Heart right ventricle (tissue), 16 donors: Measurements from ENCODE around the gene ARID3B. TPM values are rescaled to one million over a fixed set of nuclear protein-coding genes. Genes with fewer than 3 reads are reported as not detected.
"Not testable (repeated sequence)": the region's sequence is repeated elsewhere in the genome, so short reads cannot be mapped to it uniquely, and the experiment has no call there.

Source experiments
- ATAC-seq, 8 donors: fragments of 200-7000 bp; cut with Tn5 transposase; one replicate each; pipeline ENCODE4 v1.9.1; 2020; ENCODE audit warnings: mild to moderate bottlenecking in 8 of 8, moderate library complexity in 8 of 8, moderate number of reproducible peaks in 1 of 8
- DNase-seq, 2 donors: peaks; one replicate each; pipeline ENCODE4 v3.0.0-alpha.2; 2020
- H3K27ac ChIP-seq, 10 donors: fragments of 200-600 bp; sonication (generic) in 2 of 10; one replicate each; pipeline versions ENCODE4 v1.5.0 to v1.8.0; 2020 to 2022; ENCODE audit warnings: mild to moderate bottlenecking in 3 of 10
- H3K27me3 ChIP-seq, 7 donors: fragments of 200-600 bp; one replicate each; pipeline ENCODE4 v1.8.0; 2021 to 2022; ENCODE audit warnings: mild to moderate bottlenecking in 2 of 7
- H3K36me3 ChIP-seq, 9 donors: fragments of 200-600 bp; sonication (generic) in 1 of 9; one replicate each; pipeline versions ENCODE4 v1.5.0 to v1.8.0; 2020 to 2022; ENCODE audit warnings: mild to moderate bottlenecking in 2 of 9
- H3K4me1 ChIP-seq, 9 donors: fragments of 200-600 bp; sonication (generic) in 1 of 9; one replicate each; pipeline versions ENCODE4 v1.5.0 to v1.8.0; 2020 to 2022; ENCODE audit warnings: mild to moderate bottlenecking in 4 of 9
- H3K4me3 ChIP-seq, 10 donors: fragments of 200-600 bp; sonication (generic) in 2 of 10; one replicate each; pipeline versions ENCODE4 v1.5.0 to v1.8.0; 2020 to 2022; ENCODE audit warnings: mild to moderate bottlenecking in 7 of 10, moderate library complexity in 2 of 10
- H3K9me3 ChIP-seq, 11 donors: fragments of 200-600 bp in 10 of 11; sonication (generic) in 2 of 11; one replicate each; pipeline versions ENCODE4 v1.5.0 to v1.8.0; 2013 to 2022; ENCODE audit warnings: mild to moderate bottlenecking in 2 of 11, control low read depth in 1 of 11, moderate library complexity in 1 of 11
- WGBS, 2 donors: extraction: QIAGEN DNeasy Blood & Tissue Kit; methylation state at CpG; one replicate each; pipeline ENCODE4 v1.1.7; 2013; ENCODE audit warnings: inconsistent platforms in 1 of 2; 5-methylcytosine and 5-hydroxymethylcytosine counted together
- intact Hi-C, 10 donors: fragments of 100-400 bp; cut with DNase I; formaldehyde crosslinking; loops; one replicate each; pipeline versions ENCODE4 v1.11.1 to v1.14.2; 2022
- polyA plus RNA-seq, 2 donors: library from polyadenylated mRNA; stranded (reverse); fragments of 200-250 nt; gene quantifications; one replicate each; pipeline ENCODE4 v1.2.3, GENCODE V29; 2013
- total RNA-seq, 10 donors: library from RNA; stranded (reverse); fragmentation: NEBNext Ultra II Directional in 3 of 10; extraction: Animal tissue kit (Norgen Biotek cat#: 25700) in 3 of 10; gene quantifications; one replicate each; pipeline versions ENCODE4 v1.2.1 to v1.2.4, GENCODE V29; 2021 to 2023
- TF ChIP-seq, protein P1 (sequence below), 9 donors: fragments of 200-600 bp; sonication (generic) in 2 of 9; IDR thresholded peaks; one replicate each; pipeline versions ENCODE4 v1.5.0 to v1.8.0; 2021 to 2022; ENCODE audit warnings: antibody characterized with exemption in 9 of 9, mild to moderate bottlenecking in 5 of 9, moderate library complexity in 1 of 9
- donor health status: Arrhythmogenic right ventricular cardiomyopathy.
- donor health status: ischemic (EF 13 %, LVEDD 7.1; RV severe dilation, severe dysfunction).
- donor health status: healthy with polysubstance abuse.
- donor health status: DM: no; HTN: yes; CAD: no.
- donor health status: DM: no; HTN: no; CAD: no.
- donor health status: ischemic (EF 25% LVEDD 6.9; RV normal size, moderate dysfunction).
- donor health status: ischemic (EF 25% LVEDD 5.7; RV mildly dilated, moderate dysfunction).
- donor health status: healthy.
- donor health status: DM: yes; HTN: yes; CAD: no.
- donor health status: Ischemic cardiomyopathy.
- donor health status: ischemic (EF 35%, LVEDD 5.7; RV mildly dilated, moderate dysfunction).
- donor health status: nonischemic (EF 11% LVEDD 7.7; RV severe dilation, severe dysfunction).
- donor health status: DM: yes; HTN: yes; CAD: no.
- donor health status: PGD.
- donor health status: ischemic (EF 29% LVEDD 5.4; RV normal size, mild dysfunction).
- donor health status: nonischemic (EF 23%, LVEDD 6.1; RV moderate dilation, normal function).

The ARID3B gene
- total and polyA plus RNA-seq, 12 donors: 1.2 to 3.7 (median 2.4) TPM

DNA sequence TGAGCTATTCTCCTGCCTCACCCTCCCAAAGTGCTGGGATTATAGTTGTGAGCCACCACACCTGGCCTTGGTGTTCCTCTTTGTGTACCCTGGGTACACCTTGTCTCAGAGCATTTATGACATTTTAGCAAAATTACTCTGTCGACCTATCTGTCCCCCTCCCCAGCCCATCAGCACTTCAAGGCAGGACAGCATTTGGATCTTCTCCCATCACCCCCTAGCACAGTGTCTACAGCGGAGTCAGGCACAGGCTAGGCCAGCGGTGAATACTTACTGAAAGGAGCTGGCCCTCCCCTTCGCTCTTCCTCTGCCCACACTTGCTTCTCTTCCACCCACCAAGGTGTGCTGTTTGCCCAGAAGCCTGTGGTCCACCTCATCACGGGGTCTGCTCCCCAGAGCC, 54.3 kb downstream of the ARID3B start:
- DNase-seq: no peak
- no peaks in the 10 kb centered on the region for H3K27me3 ChIP-seq
- H3K4me3 ChIP-seq: no peak overlapping the region
- H3K4me1 ChIP-seq: peaks cover 4 to 23% (median 16%) of the 10 kb centered on the region in 9 donors
- H3K27ac ChIP-seq: no peak overlapping the region
- 93 to 95% methylated on average over 5 of the region's 5 CpGs for WGBS, 2 donors
- intact Hi-C loops: loop anchor here in 3 of 10 donors (5.0 kb wide), 2 partner anchors 48 to 53 kb away; partner anchors contain the start of gene ARID3B (in 2 of the 3)
- ATAC-seq: no peak
- TF ChIP-seq, protein P1, sequence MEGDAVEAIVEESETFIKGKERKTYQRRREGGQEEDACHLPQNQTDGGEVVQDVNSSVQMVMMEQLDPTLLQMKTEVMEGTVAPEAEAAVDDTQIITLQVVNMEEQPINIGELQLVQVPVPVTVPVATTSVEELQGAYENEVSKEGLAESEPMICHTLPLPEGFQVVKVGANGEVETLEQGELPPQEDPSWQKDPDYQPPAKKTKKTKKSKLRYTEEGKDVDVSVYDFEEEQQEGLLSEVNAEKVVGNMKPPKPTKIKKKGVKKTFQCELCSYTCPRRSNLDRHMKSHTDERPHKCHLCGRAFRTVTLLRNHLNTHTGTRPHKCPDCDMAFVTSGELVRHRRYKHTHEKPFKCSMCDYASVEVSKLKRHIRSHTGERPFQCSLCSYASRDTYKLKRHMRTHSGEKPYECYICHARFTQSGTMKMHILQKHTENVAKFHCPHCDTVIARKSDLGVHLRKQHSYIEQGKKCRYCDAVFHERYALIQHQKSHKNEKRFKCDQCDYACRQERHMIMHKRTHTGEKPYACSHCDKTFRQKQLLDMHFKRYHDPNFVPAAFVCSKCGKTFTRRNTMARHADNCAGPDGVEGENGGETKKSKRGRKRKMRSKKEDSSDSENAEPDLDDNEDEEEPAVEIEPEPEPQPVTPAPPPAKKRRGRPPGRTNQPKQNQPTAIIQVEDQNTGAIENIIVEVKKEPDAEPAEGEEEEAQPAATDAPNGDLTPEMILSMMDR (IDR thresholded peaks at IDR 0.05): no peak
- H3K9me3 ChIP-seq: no peaks in the 10 kb centered on the region
- peaks cover 0 to 55% (median 26%) of the 10 kb centered on the region in 9 donors for H3K36me3 ChIP-seq

DNA sequence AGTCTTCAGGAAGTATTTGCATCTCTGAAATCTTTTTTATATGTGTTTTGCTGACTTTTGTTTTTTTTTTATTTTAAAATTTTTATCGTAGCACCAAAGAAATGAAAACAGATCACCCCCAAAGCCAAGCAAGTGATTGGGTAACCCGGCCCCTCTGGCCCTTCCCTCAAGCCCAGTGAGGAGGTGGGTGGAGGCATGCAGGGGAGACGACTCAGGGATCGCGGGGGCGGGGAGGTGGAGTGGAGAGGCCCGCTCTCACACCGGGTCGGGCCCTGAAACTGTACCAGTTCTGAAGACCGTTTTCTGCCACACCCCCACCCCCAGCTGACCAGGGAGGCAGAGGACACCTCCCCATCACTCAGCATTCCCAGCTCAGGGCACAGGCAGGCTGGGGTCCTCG, 55.7 kb downstream of the ARID3B start:
- H3K9me3 ChIP-seq, H3K27ac ChIP-seq, H3K27me3 ChIP-seq, H3K4me3 ChIP-seq, DNase-seq, ATAC-seq: not testable (repeated sequence)
- H3K36me3 ChIP-seq: peaks cover 0 to 40% (median 15%) of the 10 kb centered on the region in 9 donors
- peaks cover 8 to 34% (median 16%) of the 10 kb centered on the region in 9 donors for H3K4me1 ChIP-seq
- intact Hi-C loops: loop anchor here in 3 of 10 donors (5.0 kb wide), 2 partner anchors 49 to 54 kb away; partner anchors contain the start of gene ARID3B (in 2 of the 3)
- WGBS, 2 donors: 78 to 82% methylated on average over 10 of the region's 11 CpGs

DNA sequence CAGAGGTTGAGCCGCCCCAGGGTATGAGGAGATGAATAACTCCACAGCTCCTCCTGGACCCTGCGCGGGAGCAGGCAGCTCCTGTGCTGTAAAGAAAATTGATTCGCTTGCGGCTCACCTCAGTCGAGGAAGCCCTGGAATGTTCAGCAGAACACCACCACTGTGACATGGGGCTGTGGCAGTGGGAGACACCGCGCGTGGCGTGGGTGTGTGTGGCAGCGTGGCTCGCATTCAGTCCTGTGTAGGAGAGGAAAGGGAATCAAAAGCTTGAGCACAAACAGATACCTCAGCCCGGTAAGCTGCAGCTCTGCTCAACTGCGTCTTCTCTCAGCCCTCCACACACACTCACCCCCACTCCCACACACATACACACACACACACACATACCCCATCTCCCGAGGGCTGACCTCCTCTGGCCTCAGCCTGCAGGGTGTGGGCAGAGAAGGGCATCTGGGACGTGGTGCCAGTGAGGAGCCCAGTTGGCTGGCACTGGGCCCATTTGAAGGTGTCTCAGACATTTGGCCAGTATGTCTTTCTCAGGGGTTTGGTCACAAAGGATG, 56.2 kb downstream of the ARID3B start:
- not testable (repeated sequence) for H3K4me3 ChIP-seq, H3K27me3 ChIP-seq, H3K9me3 ChIP-seq, ATAC-seq, H3K27ac ChIP-seq, DNase-seq
- Histone ChIP-seq H3K36me3 (peaks cover 0 to 35% (median 10%) of the 10 kb centered on the region in 9 donors), H3K4me1 (peaks cover 8 to 34% (median 16%) of the 10 kb centered on the region in 9 donors)
- intact Hi-C loops: loop anchor here in 3 of 10 donors (5.0 kb wide), 2 partner anchors 50 to 55 kb away; partner anchors contain the start of gene ARID3B (in 2 of the 3)
- WGBS, 2 donors: 89% methylated on average over 15 to 16 of the region's 16 CpGs

DNA sequence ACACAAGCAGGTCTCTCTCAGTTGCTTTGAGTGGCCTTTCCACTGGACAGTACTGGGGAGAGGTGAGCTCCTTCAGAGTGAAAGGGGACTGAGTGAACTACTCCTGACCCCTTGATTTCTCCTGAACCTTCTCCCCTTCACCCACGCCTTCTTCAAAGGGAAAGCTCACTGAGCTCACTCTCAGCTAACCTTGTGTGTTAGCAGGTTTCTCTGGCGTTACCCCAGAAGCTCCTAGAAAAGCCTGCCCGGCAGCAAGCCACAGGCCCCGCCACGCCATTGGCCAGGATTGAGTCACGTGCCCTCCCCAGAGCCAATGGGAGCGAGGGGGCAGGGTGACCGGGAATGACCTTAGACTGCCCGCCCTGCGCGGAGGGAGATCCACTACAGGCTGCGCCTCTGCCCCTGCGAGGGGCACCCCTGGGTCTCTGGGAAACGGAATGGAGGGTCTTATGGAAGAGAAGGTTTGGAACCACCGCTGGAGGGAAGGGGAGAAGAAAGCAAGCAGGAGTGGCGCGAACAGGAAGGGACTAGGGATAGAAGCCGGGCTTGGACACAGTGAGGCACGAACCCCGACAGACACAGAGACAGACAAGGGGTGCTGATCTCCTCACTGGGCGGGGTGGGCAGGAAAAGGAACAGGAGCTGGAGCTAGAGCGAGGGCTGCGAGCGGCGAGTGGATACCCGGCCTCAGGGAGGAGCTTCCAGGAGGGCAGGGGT, 57.3 kb downstream of the ARID3B start:
- peaks cover 0 to 25% (median 0%) of the 10 kb centered on the region in 9 donors for H3K36me3 ChIP-seq
- H3K27me3 ChIP-seq: no peaks in the 10 kb centered on the region
- no peaks in the 10 kb centered on the region for H3K9me3 ChIP-seq
- ATAC-seq (peak; percentile 96 to 99 (median 98)), DNase-seq (peak; percentile 95 to 96)
- peak overlapping the region; percentile 58 to 81 (median 65) for H3K4me3 ChIP-seq
- peaks cover 8 to 34% (median 16%) of the 10 kb centered on the region in 9 donors for H3K4me1 ChIP-seq
- intact Hi-C loops: loop anchor here in 4 of 10 donors (1.0 to 5.0 kb wide), 3 partner anchors 47 to 56 kb away; partner anchors contain the start of gene ARID3B (in 2 of the 4)
- H3K27ac ChIP-seq: peak overlapping the region; percentile 73 to 95 (median 90)
- 2 to 3% methylated on average over 26 of the region's 26 CpGs for WGBS, 2 donors
- TF ChIP-seq, protein P1 (IDR thresholded peaks at IDR 0.05): no peak

DNA sequence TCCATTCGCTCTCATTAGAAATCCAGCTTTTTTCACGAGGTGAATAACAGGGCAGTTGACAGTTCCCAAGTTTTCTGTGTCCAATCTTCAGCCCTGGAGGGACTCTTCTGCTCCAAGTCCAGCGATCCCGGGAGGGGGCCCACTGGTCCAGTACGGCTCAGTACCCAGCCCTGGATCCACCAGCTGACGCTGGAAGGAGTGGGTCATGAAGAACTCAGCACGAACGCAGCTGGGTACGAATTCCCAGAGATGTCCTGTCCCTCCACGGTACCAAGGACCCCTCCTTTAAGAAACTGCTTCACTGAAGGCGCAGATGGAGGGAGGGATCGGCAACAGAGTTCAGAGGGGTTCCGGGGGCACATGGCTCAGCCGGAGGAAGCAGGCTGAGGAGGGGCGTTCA, 58.1 kb downstream of the ARID3B start:
- intact Hi-C loops: loop anchor here in 3 of 10 donors (5.0 kb wide), 2 partner anchors 52 to 57 kb away; partner anchors contain the start of gene ARID3B (in 2 of the 3)
- H3K9me3 ChIP-seq: no peaks in the 10 kb centered on the region
- WGBS, 2 donors: 58 to 67% methylated on average over 15 of the region's 15 CpGs
- H3K27ac ChIP-seq: peak overlapping the region; percentile 73 to 95 (median 90)
- ATAC-seq (peak in 1 of 8 donors; percentile 40), DNase-seq (no peak)
- peaks cover 8 to 34% (median 16%) of the 10 kb centered on the region in 9 donors for H3K4me1 ChIP-seq
- TF ChIP-seq, protein P1 (IDR thresholded peaks at IDR 0.05): no peak
- peak overlapping the region; percentile 58 to 81 (median 65) for H3K4me3 ChIP-seq
- no peaks in the 10 kb centered on the region for H3K27me3 ChIP-seq
- peaks cover 0 to 17% (median 0%) of the 10 kb centered on the region in 9 donors for H3K36me3 ChIP-seq
